ENCODE measurements around the gene TENM4.
"Not testable (repeated sequence)": the region's sequence is repeated elsewhere in the genome, so short reads cannot be mapped to it uniquely, and the experiment has no call there.

The TENM4 gene

GRCh38 chr11:78922859-78923625, 517.8 kb downstream of the TENM4 start:
- DNase-seq: no peak

DNA sequence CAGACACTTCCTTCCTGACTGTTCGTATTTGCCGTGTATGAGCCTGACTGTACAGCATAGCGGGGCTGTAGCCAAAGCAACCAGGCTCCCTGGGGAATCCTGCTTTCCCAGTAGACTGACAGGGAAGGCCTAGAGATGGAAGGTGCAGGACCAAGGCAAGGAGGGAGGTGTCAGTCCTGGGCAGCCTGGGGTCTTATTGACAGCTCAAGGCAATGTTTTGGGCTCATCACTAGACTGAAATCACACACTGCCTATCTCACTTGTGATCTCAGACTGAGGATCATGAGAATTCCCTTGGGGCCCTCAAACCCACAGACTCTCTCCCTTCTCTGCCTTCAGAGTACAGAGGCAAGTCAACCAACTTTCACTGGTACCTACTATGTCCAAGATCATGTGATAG, 519.3 kb downstream of the TENM4 start:
- no peak for DNase-seq

- DNase-seq: no peak
These were observed 520.5 kb downstream of the TENM4 start for GRCh38 chr11:78920329-78920728.

DNA sequence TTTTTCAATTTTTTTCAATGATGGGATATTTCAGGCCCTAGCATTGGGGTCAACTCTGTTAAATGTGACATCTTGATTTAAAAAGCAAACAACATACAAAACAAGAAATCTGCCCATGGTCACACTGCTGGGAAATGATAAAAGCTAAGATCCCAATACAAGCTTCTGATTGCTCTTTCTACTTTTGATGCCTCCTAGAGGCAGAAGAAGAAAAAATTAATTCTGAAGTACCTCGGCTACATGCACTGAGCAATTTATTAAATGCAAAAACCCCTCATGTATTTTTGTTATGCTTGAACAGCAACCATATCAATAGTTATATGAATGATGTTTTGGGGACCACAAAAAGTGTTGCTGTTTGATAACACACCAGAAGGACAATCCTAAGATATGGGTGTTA, 524.1 kb downstream of the TENM4 start:
- no peak for DNase-seq

DNA sequence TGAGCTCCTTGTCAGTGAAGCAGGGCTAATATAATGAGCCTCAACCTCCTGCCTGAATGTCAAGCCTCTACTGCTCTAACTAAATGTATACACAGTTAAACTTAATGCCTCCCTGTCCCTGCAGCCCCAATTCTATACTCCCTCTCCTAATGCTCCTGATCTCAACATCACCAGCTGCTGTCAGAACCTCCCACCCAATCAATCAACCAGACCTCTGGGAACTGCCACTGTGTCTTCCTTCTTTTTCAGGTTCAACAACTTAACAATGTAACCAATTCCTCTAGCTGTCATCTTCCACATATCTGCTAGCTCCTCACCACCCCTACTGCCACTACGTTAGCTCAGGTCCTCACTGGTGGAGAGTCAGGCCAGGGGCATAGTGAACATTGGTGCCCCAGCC, 526.3 kb downstream of the TENM4 start:
- DNase-seq: no peak

GRCh38 chr11:78912778-78913177, 528.1 kb downstream of the TENM4 start:
- no peak for DNase-seq

- no peak for DNase-seq
These were observed 530.5 kb downstream of the TENM4 start for GRCh38 chr11:78910322-78910721.

- no peak for DNase-seq
These were observed 531.4 kb downstream of the TENM4 start for GRCh38 chr11:78909386-78909785.

DNA sequence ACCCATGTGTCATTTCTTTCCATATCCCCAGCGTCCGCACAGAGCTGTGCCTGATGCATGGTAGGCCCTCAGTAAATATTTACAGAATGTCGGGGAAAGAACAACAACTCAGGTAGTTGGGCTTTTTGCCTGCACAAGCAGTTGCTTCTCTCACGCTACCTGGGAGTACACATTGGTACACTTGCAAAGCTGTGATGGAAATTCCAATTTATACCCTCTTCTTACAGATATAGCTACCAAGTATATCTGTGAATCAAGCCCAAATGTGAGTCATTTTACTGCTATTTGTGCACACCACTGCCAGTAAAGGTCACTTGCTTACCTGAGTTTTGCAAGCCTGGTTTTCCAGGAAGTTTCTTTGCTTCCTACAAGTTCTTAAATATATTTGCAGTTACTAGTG, 533.2 kb downstream of the TENM4 start:
- DNase-seq: no peak

DNA sequence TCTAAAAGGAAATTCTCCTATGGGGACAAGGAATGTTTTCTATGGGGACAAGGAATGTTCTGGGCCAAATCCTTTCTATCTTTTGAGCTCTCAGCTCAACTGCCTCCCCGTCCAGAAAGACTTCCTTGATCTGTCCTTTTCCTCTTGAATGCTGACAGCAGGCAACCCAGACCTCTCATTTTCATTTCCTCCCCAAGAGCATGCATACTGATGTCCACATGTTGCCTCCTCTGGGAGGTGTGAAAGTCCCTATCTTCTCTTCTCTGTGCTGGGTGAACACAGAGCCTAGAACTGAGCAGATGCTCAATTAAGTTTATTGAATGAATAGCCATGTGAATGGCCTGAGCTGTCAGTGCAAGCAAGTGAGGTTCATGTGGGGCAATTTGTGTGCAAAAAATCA, 534.3 kb downstream of the TENM4 start:
- no peak for DNase-seq

DNA sequence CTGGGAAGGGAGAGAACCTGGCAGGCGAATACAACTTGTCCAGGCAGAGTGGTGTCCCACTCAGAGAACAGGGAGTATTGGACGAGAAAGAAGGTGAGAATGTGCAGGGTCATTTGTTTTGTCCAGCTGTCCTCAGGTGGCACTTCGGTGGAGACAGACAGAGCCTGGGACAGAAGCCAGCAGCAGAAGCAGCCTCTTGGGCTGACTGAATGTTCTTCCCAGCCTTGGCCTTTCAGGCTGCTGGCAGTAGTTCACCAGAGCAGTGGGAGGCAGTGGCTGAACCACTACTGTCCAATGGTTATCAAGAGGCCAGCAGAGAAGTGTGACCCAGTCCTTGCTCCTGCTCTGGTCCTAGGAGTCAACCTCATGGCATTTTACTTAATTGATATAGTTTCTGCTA, 535.1 kb downstream of the TENM4 start:
- DNase-seq: no peak

GRCh38 chr11:78902771-78903507, 537.9 kb downstream of the TENM4 start:
- no peak for DNase-seq

DNA sequence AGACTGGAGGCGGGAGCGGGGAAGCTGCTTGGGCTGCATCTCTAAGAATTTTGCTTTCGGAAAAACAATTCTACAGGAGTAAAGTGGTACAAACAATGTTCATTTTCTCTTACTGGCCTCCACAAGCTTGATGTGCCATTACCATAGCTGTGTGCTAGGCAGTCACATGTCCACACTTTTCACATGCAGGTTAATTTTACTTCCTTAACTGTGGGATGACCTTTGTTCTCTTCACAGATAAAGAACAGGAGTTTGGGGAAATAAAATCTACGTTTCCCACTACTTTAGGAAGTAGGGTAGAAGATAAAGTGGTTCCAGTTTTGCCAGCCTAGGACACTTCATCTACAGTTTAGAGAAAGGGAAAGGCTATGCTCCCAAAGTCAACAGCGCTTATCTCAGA, 539.0 kb downstream of the TENM4 start:
- no peak for DNase-seq

- no peak for DNase-seq
These were observed 542.5 kb downstream of the TENM4 start for GRCh38 chr11:78898266-78898775.

GRCh38 chr11:78893996-78894395, 546.8 kb downstream of the TENM4 start:
- no peak for DNase-seq

- no peak for DNase-seq
These were observed 551.1 kb downstream of the TENM4 start for GRCh38 chr11:78889698-78890097.

DNA sequence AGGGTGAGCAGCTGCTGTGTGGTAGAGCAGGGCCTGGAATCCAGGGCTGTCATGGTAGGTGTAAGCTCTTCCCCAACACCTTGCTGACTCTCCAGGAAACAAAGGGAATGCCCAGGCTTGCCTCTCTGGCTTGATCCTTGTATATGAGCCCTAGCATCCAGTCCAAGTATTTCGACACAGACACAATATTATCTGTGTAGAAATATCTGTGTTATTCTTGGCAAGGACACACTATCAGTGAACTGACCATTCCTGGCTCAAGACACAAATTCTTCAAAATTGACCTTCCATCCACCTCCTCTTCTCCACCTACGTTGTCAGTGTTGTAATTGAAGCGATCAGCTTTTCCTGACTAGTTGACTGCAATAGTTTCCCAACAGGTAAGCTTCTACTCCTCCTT, 554.2 kb downstream of the TENM4 start:
- DNase-seq: no peak

GRCh38 chr11:78884761-78885160, 556.1 kb downstream of the TENM4 start:
- no peak for DNase-seq

DNA sequence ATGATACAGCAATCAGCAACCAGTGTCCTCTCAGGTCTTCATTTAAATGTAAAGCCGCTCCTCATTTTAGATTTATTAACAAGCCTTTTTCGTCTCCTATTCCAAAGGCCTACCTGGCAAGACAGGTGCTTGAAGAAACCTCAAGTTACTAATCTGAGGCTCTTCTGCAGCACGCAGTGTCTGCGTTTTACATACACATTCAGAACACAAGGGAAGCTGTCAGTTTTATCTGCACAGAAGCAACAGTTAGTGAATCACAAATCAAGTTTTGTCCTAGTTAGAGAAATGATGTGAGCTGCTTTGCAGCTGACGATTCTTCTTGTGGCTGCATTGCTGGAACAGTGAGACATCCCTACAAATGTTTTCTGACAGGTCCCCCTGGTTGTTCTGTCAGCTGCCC, 557.3 kb downstream of the TENM4 start:
- DNase-seq: no peak

DNA sequence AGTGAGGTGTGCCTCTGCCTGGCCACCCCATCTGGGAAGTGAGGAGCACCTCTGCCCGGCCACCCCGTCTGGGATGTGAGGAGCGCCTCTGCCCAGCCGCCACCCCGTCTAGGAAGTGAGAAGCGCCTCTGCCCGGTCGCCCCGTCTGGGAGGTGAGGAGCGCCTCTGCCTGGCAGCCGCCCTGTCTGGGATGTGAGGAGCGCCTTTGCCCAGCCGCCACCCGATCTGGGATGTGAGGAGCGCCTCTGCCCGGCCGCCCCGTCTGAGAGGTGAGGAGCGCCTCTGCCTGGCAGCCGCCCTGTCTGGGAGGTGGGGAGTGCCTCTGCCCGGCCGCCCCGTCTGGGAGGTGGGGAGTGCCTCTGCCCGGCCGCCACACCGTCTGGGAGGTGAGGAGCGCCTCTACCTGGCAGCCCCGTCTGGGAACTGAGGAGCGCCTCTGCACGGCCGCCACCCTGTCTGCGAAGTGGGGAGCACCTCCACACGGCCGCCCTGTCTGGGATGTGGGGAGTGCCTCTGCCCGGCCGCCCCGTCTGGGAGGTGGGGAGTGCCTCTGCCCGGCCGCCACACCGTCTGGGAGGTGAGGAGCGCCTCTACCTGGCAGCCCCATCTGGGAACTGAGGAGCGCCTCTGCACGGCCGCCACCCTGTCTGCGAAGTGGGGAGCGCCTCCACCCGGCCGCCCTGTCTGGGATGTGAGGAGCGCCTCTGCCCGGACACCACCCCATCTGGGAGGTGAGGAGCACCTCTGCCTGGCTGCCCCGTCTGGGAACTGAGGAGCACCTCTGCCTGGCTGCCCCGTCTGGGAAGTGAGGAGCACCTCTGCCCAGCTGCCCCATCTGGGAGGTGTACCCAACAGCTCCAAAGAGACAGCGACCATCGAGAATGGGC, 561.5 kb downstream of the TENM4 start:
- not testable (repeated sequence) for DNase-seq

GRCh38 chr11:78878631-78879030, 562.2 kb downstream of the TENM4 start:
- DNase-seq: no peak

GRCh38 chr11:78876676-78877075, 564.2 kb downstream of the TENM4 start:
- DNase-seq: no peak

- no peak for DNase-seq
These were observed 570.2 kb downstream of the TENM4 start for GRCh38 chr11:78870655-78871054.

Data from activated naive CD4-positive, alpha-beta T cell treated with anti-CD3 and anti-CD28 coated beads, Interleukin-2, amount 50 U/mL, for 16 hours (primary cell).